Calu3 (cell line): ENCODE data around the gene ERGIC1. TPM values are rescaled to one million over a fixed set of nuclear protein-coding genes. Genes with fewer than 3 reads are reported as not detected.

Experiments
- BruUV-seq: library from RNA; stranded (reverse); fragments of 400-500 nt; replicated peaks from 2 replicates; lab custom pipeline; 2021; lab: Mats Ljungman, UMichigan
- CTCF ChIA-PET: fragments of 300-600 bp; sonication (Branson Sonifier 250); formaldehyde crosslinking; loops from one replicate; lab custom pipeline; 2022; ENCODE audit warnings: antibody characterized with exemption; lab: Charles Lee
- DNase-seq: peaks from one replicate; pipeline ENCODE4 v3.0.0; 2022
- H3K27ac Mint-ChIP-seq: one replicate; pipeline ENCODE4 v1.8.0; 2022; ENCODE audit warnings: mixed read lengths; ENCODE audit not compliant: unreplicated experiment
- H3K27me3 Mint-ChIP-seq: one replicate; pipeline ENCODE4 v1.8.0; 2022; ENCODE audit warnings: mixed read lengths; ENCODE audit not compliant: unreplicated experiment
- H3K36me3 Mint-ChIP-seq: one replicate; pipeline ENCODE4 v1.8.0; 2022; ENCODE audit warnings: mild to moderate bottlenecking, moderate library complexity, mixed read lengths; ENCODE audit not compliant: insufficient read depth, unreplicated experiment
- H3K4me1 Mint-ChIP-seq: one replicate; pipeline ENCODE4 v1.8.0; 2022; ENCODE audit warnings: mild to moderate bottlenecking, low read depth, mixed read lengths; ENCODE audit not compliant: unreplicated experiment
- H3K4me3 Mint-ChIP-seq: one replicate; pipeline ENCODE4 v1.8.0; 2022; ENCODE audit warnings: mild to moderate bottlenecking, low read depth, moderate library complexity, mixed read lengths; ENCODE audit not compliant: unreplicated experiment
- H3K9me3 Mint-ChIP-seq: one replicate; pipeline ENCODE4 v1.8.0; 2022; ENCODE audit warnings: low read depth, mixed read lengths; ENCODE audit not compliant: unreplicated experiment
- intact Hi-C: fragments of 100-400 bp; cut with micrococcal nuclease; formaldehyde crosslinking; loops from one replicate; pipeline ENCODE4 v1.10.0; 2022; ENCODE audit not compliant: unreplicated experiment
- total RNA-seq: library from RNA; stranded (reverse); gene quantifications from 2 replicates; pipeline ENCODE4 v1.2.3, GENCODE V29; 2022
- TF ChIP-seq, protein P1 (sequence below): fragments of 200-600 bp; IDR thresholded peaks from one replicate; pipeline ENCODE4 v1.8.0; 2022; ENCODE audit warnings: antibody characterized with exemption; ENCODE audit not compliant: unreplicated experiment

Gene ERGIC1
- total RNA-seq, 1 experiment from 2014 or later = 235 TPM

GRCh38 chr5:172838151-172838875, 4.3 kb downstream of the ERGIC1 start:
- H3K27me3 Mint-ChIP-seq = no peaks in the 10 kb centered on the region
- H3K36me3 Mint-ChIP-seq = peaks cover 31% of the 10 kb centered on the region
- TF ChIP-seq, protein P1, sequence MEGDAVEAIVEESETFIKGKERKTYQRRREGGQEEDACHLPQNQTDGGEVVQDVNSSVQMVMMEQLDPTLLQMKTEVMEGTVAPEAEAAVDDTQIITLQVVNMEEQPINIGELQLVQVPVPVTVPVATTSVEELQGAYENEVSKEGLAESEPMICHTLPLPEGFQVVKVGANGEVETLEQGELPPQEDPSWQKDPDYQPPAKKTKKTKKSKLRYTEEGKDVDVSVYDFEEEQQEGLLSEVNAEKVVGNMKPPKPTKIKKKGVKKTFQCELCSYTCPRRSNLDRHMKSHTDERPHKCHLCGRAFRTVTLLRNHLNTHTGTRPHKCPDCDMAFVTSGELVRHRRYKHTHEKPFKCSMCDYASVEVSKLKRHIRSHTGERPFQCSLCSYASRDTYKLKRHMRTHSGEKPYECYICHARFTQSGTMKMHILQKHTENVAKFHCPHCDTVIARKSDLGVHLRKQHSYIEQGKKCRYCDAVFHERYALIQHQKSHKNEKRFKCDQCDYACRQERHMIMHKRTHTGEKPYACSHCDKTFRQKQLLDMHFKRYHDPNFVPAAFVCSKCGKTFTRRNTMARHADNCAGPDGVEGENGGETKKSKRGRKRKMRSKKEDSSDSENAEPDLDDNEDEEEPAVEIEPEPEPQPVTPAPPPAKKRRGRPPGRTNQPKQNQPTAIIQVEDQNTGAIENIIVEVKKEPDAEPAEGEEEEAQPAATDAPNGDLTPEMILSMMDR = no peak
- CTCF ChIA-PET = no interaction called here
- H3K27ac Mint-ChIP-seq = peak overlapping the region; percentile 30
- H3K4me1 Mint-ChIP-seq = peaks cover 23% of the 10 kb centered on the region
- no peak for DNase-seq
- H3K4me3 Mint-ChIP-seq = no peak overlapping the region
- intact Hi-C loops = loop anchor here (10.0 kb wide), 1 partner anchor 66 kb away; no protein-coding TSS in a partner anchor
- H3K9me3 Mint-ChIP-seq = no peaks in the 10 kb centered on the region
- no TSS peak for BruUV-seq

GRCh38 chr5:172839669-172840431, 5.8 kb downstream of the ERGIC1 start:
- H3K27me3 Mint-ChIP-seq = no peaks in the 10 kb centered on the region
- CTCF ChIA-PET = no interaction called here
- H3K36me3 Mint-ChIP-seq = peaks cover 15% of the 10 kb centered on the region
- no peak overlapping the region for H3K27ac Mint-ChIP-seq
- peaks cover 23% of the 10 kb centered on the region for H3K4me1 Mint-ChIP-seq
- intact Hi-C loops = loop anchor here (10.0 kb wide), 1 partner anchor 65 kb away; no protein-coding TSS in a partner anchor
- BruUV-seq = no TSS peak
- TF ChIP-seq, protein P1 = no peak
- no peak overlapping the region for H3K4me3 Mint-ChIP-seq
- H3K9me3 Mint-ChIP-seq = no peaks in the 10 kb centered on the region
- no peak for DNase-seq

- BruUV-seq = no TSS peak
- Mint-ChIP-seq H3K4me3 (no peak overlapping the region), H3K27ac (no peak overlapping the region), H3K36me3 (peaks cover 12% of the 10 kb centered on the region), H3K27me3 (no peaks in the 10 kb centered on the region), H3K9me3 (no peaks in the 10 kb centered on the region), H3K4me1 (peaks cover 23% of the 10 kb centered on the region)
- DNase-seq = no peak
- intact Hi-C loops = no loop called here
- TF ChIP-seq, protein P1 = no peak
- CTCF ChIA-PET = no interaction called here
These were observed 6.5 kb downstream of the ERGIC1 start for GRCh38 chr5:172840432-172841154.

GRCh38 chr5:172841256-172841655, 7.2 kb downstream of the ERGIC1 start:
- no peak overlapping the region for H3K4me3 Mint-ChIP-seq
- H3K27me3 Mint-ChIP-seq = no peaks in the 10 kb centered on the region
- intact Hi-C loops = no loop called here
- TF ChIP-seq, protein P1 = no peak
- H3K9me3 Mint-ChIP-seq = no peaks in the 10 kb centered on the region
- no TSS peak for BruUV-seq
- H3K4me1 Mint-ChIP-seq = peaks cover 17% of the 10 kb centered on the region
- H3K27ac Mint-ChIP-seq = no peak overlapping the region
- H3K36me3 Mint-ChIP-seq = peaks cover 9% of the 10 kb centered on the region
- CTCF ChIA-PET = no interaction called here
- no peak for DNase-seq
